NCI-H1105 (cell line): ENCODE results near the gene KRTDAP.

ENCODE experiments used
- DNase-seq: peaks from one replicate; lab custom pipeline; 2025; lab: John Stamatoyannopoulos, UW

Gene KRTDAP

GRCh38 chr19:35451338-35452096 lies 38.7 kb downstream of the KRTDAP start:
- DNase-seq: no peak

- DNase-seq: peak; percentile 64
These were observed 40.8 kb downstream of the KRTDAP start for GRCh38 chr19:35449359-35450043.

GRCh38 chr19:35447606-35448469 lies 42.4 kb downstream of the KRTDAP start, which contains the start of gene FFAR2:
Gene FFAR2 (plus strand): TSS chr19:35448257. CDS start chr19:35449715, 1,458 bp downstream.
- no peak for DNase-seq

GRCh38 chr19:35445826-35446593 lies 44.3 kb downstream of the KRTDAP start:
- no peak for DNase-seq

GRCh38 chr19:35444735-35445134 lies 45.5 kb downstream of the KRTDAP start:
- DNase-seq: no peak

- DNase-seq: no peak
These were observed 48.2 kb downstream of the KRTDAP start for GRCh38 chr19:35442091-35442490.

- DNase-seq: no peak
These were observed 50.3 kb downstream of the KRTDAP start for GRCh38 chr19:35439921-35440320.

- DNase-seq: no peak
These were observed 51.7 kb downstream of the KRTDAP start for GRCh38 chr19:35438527-35438926.

GRCh38 chr19:35438096-35438495 lies 52.2 kb downstream of the KRTDAP start:
- DNase-seq: no peak

GRCh38 chr19:35437406-35437951 lies 52.8 kb downstream of the KRTDAP start:
- no peak for DNase-seq
